Keratinocyte (primary cell): ENCODE data around the gene DNAJC27.

Experiments used
- CTCF ChIP-seq, 3 experiments: IDR thresholded peaks in 1 of 3; conservative IDR thresholded peaks in 1 of 3; optimal IDR thresholded peaks in 1 of 3; 2 replicates in 2 of 3; 3 replicates in 1 of 3; pipeline versions ENCODE3 to v1.5.1; 2011; ENCODE audit warnings: low read length in 3 of 3, mild to moderate bottlenecking in 3 of 3, moderate library complexity in 2 of 3, control low read depth in 1 of 3, inconsistent platforms in 1 of 3; ENCODE audit not compliant: insufficient read depth in 2 of 3; ENCODE audit errors: extremely low read depth in 1 of 3
- EZH2 ChIP-seq: IDR thresholded peaks from one replicate; pipeline ENCODE4 v1.6.1; 2012; ENCODE audit warnings: inconsistent platforms, mild to moderate bottlenecking, low read length, moderate library complexity

GRCh38 chr2:24922556-24922955, 49.2 kb downstream of the DNAJC27 start:
- TF ChIP-seq CTCF (optimal IDR thresholded peaks at IDR 0.05 in 1 of 3, IDR thresholded peaks at IDR 0.05 in 1 of 3, conservative IDR thresholded peaks at IDR 0.05 in 1 of 3; ENCODE audit: extremely low read depth in 1 of 3, insufficient read depth in 2 of 3, low read length in 3 of 3), result no peak
- TF ChIP-seq EZH2, result no peak
